ENCODE data around the gene CLGN. TPM values are rescaled to one million over a fixed set of nuclear protein-coding genes. Genes with fewer than 3 reads are reported as not detected.
A peak's percentile ranks its signal among the peaks of the same experiment; 100 is the strongest.

CLGN gene
- total and polyA plus RNA-seq, 2 of the 13 experiments (the other 11 are each of a cell fraction or from before 2014, with no cell fraction given), result 7.2 to 17.0 TPM

- TF ChIP-seq SAFB2 (CRISPR knock-in tag; IDR thresholded peaks at IDR 0.05; ENCODE audit: borderline replicate concordance, low read depth) (no peak), ZNF431 (CRISPR knock-in tag; IDR thresholded peaks at IDR 0.05; ENCODE audit: borderline replicate concordance, low read depth) (no peak), ZNF136 (CRISPR knock-in tag; IDR thresholded peaks at IDR 0.05; ENCODE audit: low read depth) (no peak), PAXIP1 (CRISPR knock-in tag; conservative IDR thresholded peaks at IDR 0.05) (no peak)
Measured at GRCh38 chr4:140439644-140440142, 12.2 kb upstream of the CLGN start (continued).

- Histone ChIP-seq H3K36me3 (replicated peaks in 1 of 2; ENCODE audit: control insufficient read depth in 1 of 2, insufficient read depth in 2 of 2, low read length in 2 of 2) (no peaks in the 10 kb centered on the region), H3K79me2 (ENCODE audit: insufficient read depth, low read length) (peaks cover 5% of the 10 kb centered on the region), H2AFZ (ENCODE audit: low read length) (peak overlapping the region; percentile 85), H3K9ac (ENCODE audit: insufficient read depth, low read depth, low read length) (peak overlapping the region; percentile 65), H3K27me3 (ENCODE audit: control insufficient read depth in 1 of 2, insufficient read depth in 2 of 2, low read length in 2 of 2) (no peaks in the 10 kb centered on the region; a peak in 1 of 5 replicates), H3K4me3 (replicated peaks in 1 of 3; ENCODE audit: insufficient read depth in 1 of 3, low read depth in 2 of 3, low read length in 3 of 3) (peak overlapping the region; percentile 82 to 93 (median 92)), H3K9me3 (ENCODE audit: low read length) (no peaks in the 10 kb centered on the region), H4K20me1 (ENCODE audit: insufficient read depth, low read length) (no peaks in the 10 kb centered on the region), H3K27ac (ENCODE audit: extremely low read length, insufficient read depth, low read length) (peak overlapping the region; percentile 75), H3K4me1 (ENCODE audit: insufficient read depth, low read length) (peaks cover 19% of the 10 kb centered on the region), H3K4me2 (ENCODE audit: low read depth, low read length) (peak overlapping the region; percentile 85)
- ChIA-PET POLR2A (interaction anchor here (0.8 to 3.5 kb wide), 6 partner anchors 45 to 329 kb away, joined by 3 to 45 read pairs (median 8); partner anchors contain the start of genes ELMOD2 and SCOC), CTCF (ENCODE audit: low intra/inter-chr PET ratio, low total read pairs) (interaction anchor here (0.9 to 3.1 kb wide), 2 partner anchors 67 to 182 kb away, joined by 5 to 30 read pairs; no protein-coding TSS in a partner anchor)
- in situ Hi-C loops (cut with HindIII; ENCODE audit: extremely low pct_ligation_motif_present, low pct_unique_long_range_greater_than_20kb) (no loop called here), intact Hi-C loops (cut with micrococcal nuclease; ENCODE audit: unreplicated experiment) (loop anchor here (1.0 to 2.0 kb wide), 5 partner anchors 55 to 423 kb away; partner anchors contain the start of genes ELMOD2 and SCOC)
- ATAC-seq, result peak; percentile 20
- DNase-seq (ENCODE audit: low spot score), result peak; percentile 57
- under 1% methylated on average over 7 of the region's 7 CpGs for WGBS (ENCODE audit: low lambda C conversion rate)
- FAIRE-seq, result no peak
- no TSS peak for BruUV-seq (replicated peaks)
- peak; percentile 58; the same call in 1 of the 2 replicates for TF ChIP-seq ZNF12 (CRISPR knock-in tag; IDR thresholded peaks at IDR 0.05)
- TF ChIP-seq DNMT1 (CRISPR knock-in tag; IDR thresholded peaks at IDR 0.05), result no peak
- TF ChIP-seq ZNF546 (CRISPR knock-in tag; conservative IDR thresholded peaks at IDR 0.05), result 0 out of 2 replicates have a peak, but pooled peaks have one; percentile 2
- 0 out of 2 replicates have a peak, but pooled peaks have one; percentile 10 for TF ChIP-seq MYPOP (CRISPR knock-in tag; IDR thresholded peaks at IDR 0.05)
- TF ChIP-seq FOXA1 (IDR thresholded peaks at IDR 0.05), result no peak
- TF ChIP-seq FOXA1 (CRISPR knock-in tag; IDR thresholded peaks at IDR 0.05), result peak; percentile 92
- peak; percentile 99 for TF ChIP-seq DDIT3 (CRISPR knock-in tag; IDR thresholded peaks at IDR 0.05)
- no peak for TF ChIP-seq ZKSCAN5 (CRISPR knock-in tag; IDR thresholded peaks at IDR 0.05)
- TF ChIP-seq SOX6 (IDR thresholded peaks at IDR 0.05), result no peak
- peak; percentile 65 for TF ChIP-seq SOX6 (CRISPR knock-in tag; IDR thresholded peaks at IDR 0.05)
- TF ChIP-seq ZNF335 (CRISPR knock-in tag; IDR thresholded peaks at IDR 0.05), result peak; percentile 75; the same call in 1 of the 2 replicates
- peak; percentile 95 for TF ChIP-seq FOXA3 (CRISPR knock-in tag; IDR thresholded peaks at IDR 0.05)
- TF ChIP-seq FOXP1 (IDR thresholded peaks at IDR 0.05), result no peak
- peak; percentile 77; the same call in 1 of the 2 replicates for TF ChIP-seq FOXP1 (CRISPR knock-in tag; IDR thresholded peaks at IDR 0.05)
- TF ChIP-seq SOX13 (IDR thresholded peaks at IDR 0.05), result no peak
- TF ChIP-seq SOX13 (CRISPR knock-in tag; conservative IDR thresholded peaks at IDR 0.05 in 1 of 2, IDR thresholded peaks at IDR 0.05 in 1 of 2), result peak in 1 of 2 experiments; percentile 39; a peak in 1 of 4 replicates
Measured at GRCh38 chr4:140427919-140428471, 547 bp upstream of the CLGN start.
